SIG-M5 (cell line): Measurements from ENCODE around the gene ICAM2.
"Not testable (repeated sequence)": the region's sequence is repeated elsewhere in the genome, so short reads cannot be mapped to it uniquely, and the experiment has no call there.

Experiments
- DNase-seq: peaks from one replicate; lab custom pipeline; 2025; lab: John Stamatoyannopoulos, UW

The ICAM2 gene

GRCh38 chr17:64042700-64043485, 22.5 kb upstream of the ICAM2 start:
- DNase-seq: no peak

- no peak for DNase-seq
These were observed 21.5 kb upstream of the ICAM2 start for GRCh38 chr17:64041912-64042311.

GRCh38 chr17:64040206-64040605, 19.8 kb upstream of the ICAM2 start:
- no peak for DNase-seq

GRCh38 chr17:64039106-64039400, 18.6 kb upstream of the ICAM2 start:
- no peak for DNase-seq

- DNase-seq: no peak
These were observed 18.1 kb upstream of the ICAM2 start for GRCh38 chr17:64038331-64039105.

GRCh38 chr17:64037802-64038201, 17.4 kb upstream of the ICAM2 start:
- DNase-seq: no peak

GRCh38 chr17:64037180-64037579, 16.7 kb upstream of the ICAM2 start:
- no peak for DNase-seq

- DNase-seq: no peak
These were observed 15.9 kb upstream of the ICAM2 start for GRCh38 chr17:64036198-64036922.

- DNase-seq: no peak
These were observed 11.6 kb upstream of the ICAM2 start for GRCh38 chr17:64032081-64032480.

GRCh38 chr17:64028874-64029464, 8.5 kb upstream of the ICAM2 start:
- no peak for DNase-seq

GRCh38 chr17:64025732-64026294, 5.4 kb upstream of the ICAM2 start:
- no peak for DNase-seq

GRCh38 chr17:64024781-64025731, 4.6 kb upstream of the ICAM2 start:
- DNase-seq: no peak

GRCh38 chr17:64024215-64024654, 3.8 kb upstream of the ICAM2 start:
- DNase-seq: no peak

GRCh38 chr17:64022611-64023063, 2.2 kb upstream of the ICAM2 start:
- DNase-seq: no peak

GRCh38 chr17:64019551-64019961, 877 bp downstream of the ICAM2 start:
- not testable (repeated sequence) for DNase-seq

- no peak for DNase-seq
These were observed 3.0 kb downstream of the ICAM2 start for GRCh38 chr17:64017381-64017980.

GRCh38 chr17:64016974-64017373, 3.5 kb downstream of the ICAM2 start:
- no peak for DNase-seq

- no peak for DNase-seq
These were observed 4.1 kb downstream of the ICAM2 start for GRCh38 chr17:64016231-64016784.

- no peak for DNase-seq
These were observed 5.0 kb downstream of the ICAM2 start for GRCh38 chr17:64015447-64015846.
